Measurements from ENCODE around the gene SVIP. TPM values are rescaled to one million over a fixed set of nuclear protein-coding genes. Genes with fewer than 3 reads are reported as not detected.

The SVIP gene
- polyA plus RNA-seq, 1 of the 3 experiments (the other 2 are of a cell fraction), result 6.0 TPM

DNA sequence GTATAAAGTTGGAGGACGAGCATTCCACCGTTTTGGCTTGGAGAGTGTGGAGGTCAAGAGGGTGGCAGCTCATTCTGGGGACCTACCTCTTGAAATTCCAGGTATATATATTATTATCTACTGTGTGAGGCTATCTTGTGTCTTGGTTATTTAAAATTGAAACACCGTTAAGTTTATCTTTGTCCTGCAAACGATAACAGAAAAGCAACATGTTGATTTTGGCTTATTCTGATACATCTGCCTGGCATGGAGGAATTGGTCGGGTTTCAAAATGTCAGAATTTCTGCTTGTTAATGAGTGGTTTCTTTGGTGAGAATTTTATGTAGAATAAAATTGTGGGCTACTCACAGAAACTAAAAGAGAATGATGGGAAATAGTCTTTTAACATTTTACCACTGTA, 54.4 kb downstream of the SVIP start (continued):
- TF ChIP-seq, protein P1, sequence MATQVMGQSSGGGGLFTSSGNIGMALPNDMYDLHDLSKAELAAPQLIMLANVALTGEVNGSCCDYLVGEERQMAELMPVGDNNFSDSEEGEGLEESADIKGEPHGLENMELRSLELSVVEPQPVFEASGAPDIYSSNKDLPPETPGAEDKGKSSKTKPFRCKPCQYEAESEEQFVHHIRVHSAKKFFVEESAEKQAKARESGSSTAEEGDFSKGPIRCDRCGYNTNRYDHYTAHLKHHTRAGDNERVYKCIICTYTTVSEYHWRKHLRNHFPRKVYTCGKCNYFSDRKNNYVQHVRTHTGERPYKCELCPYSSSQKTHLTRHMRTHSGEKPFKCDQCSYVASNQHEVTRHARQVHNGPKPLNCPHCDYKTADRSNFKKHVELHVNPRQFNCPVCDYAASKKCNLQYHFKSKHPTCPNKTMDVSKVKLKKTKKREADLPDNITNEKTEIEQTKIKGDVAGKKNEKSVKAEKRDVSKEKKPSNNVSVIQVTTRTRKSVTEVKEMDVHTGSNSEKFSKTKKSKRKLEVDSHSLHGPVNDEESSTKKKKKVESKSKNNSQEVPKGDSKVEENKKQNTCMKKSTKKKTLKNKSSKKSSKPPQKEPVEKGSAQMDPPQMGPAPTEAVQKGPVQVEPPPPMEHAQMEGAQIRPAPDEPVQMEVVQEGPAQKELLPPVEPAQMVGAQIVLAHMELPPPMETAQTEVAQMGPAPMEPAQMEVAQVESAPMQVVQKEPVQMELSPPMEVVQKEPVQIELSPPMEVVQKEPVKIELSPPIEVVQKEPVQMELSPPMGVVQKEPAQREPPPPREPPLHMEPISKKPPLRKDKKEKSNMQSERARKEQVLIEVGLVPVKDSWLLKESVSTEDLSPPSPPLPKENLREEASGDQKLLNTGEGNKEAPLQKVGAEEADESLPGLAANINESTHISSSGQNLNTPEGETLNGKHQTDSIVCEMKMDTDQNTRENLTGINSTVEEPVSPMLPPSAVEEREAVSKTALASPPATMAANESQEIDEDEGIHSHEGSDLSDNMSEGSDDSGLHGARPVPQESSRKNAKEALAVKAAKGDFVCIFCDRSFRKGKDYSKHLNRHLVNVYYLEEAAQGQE (IDR thresholded peaks at IDR 0.05; ENCODE audit: low read depth, low read length), result no peak
- no peak for TF ChIP-seq EP300 (IDR thresholded peaks at IDR 0.05; ENCODE audit: borderline replicate concordance in 1 of 2, low read depth in 1 of 2, low read length in 1 of 2)
- TF ChIP-seq NRF1 (IDR thresholded peaks at IDR 0.05; ENCODE audit: low read depth, low read length), result no peak
- no peak for TF ChIP-seq TCF12 (IDR thresholded peaks at IDR 0.05)
- TF ChIP-seq RFX5 (IDR thresholded peaks at IDR 0.05; ENCODE audit: low read length), result no peak

DNA sequence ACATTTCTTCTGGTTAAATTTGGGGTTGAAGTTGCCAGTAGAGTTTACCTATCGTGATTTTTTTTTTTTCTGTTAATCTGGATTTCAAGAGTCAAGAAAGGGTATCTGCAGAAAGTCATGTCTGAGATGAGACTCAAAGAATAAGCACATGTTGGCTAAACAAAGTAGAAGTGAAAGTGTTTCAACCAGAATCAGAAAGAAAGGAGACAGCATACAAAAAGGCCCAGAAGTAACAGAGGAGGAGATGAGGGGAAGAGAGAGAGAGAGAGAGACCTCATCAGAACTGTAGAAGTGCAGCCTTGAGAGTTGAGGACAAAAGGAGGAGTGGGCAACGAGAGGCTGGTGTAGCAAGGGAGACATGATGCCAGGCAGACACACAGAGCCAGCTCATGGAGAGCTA, 54.9 kb downstream of the SVIP start:
- POLR2A ChIA-PET, result no interaction called here
- Histone ChIP-seq H3K9ac (no peak overlapping the region), H4K20me1 (ENCODE audit: insufficient read depth) (no peaks in the 10 kb centered on the region), H3K36me3 (replicated peaks in 1 of 2; ENCODE audit: control insufficient read depth in 1 of 2, insufficient read depth in 2 of 2, low read length in 1 of 2) (no peaks in the 10 kb centered on the region), H3K9me3 (no peaks in the 10 kb centered on the region), H3K4me3 (ENCODE audit: low read depth in 2 of 2, low read length in 1 of 2) (no peak overlapping the region), H3F3A (replicated peaks; ENCODE audit: insufficient read depth) (no peaks in the 10 kb centered on the region), H3K9me2 (no peaks in the 10 kb centered on the region), H2AFZ (ENCODE audit: low read depth) (no peak overlapping the region), H3K4me2 (no peak overlapping the region), H3K79me2 (ENCODE audit: insufficient read depth) (no peaks in the 10 kb centered on the region), H3K27ac (ENCODE audit: low read depth in 2 of 2, low read length in 1 of 2) (no peak overlapping the region), H3K27me3 (ENCODE audit: insufficient read depth) (no peaks in the 10 kb centered on the region; the same call in 1 of the 2 replicates), H3K4me1 (ENCODE audit: control insufficient read depth in 1 of 2, insufficient read depth in 2 of 2, low read depth in 1 of 2, low read length in 1 of 2) (no peaks in the 10 kb centered on the region)
- CTCF ChIA-PET, result interaction anchor here (0.8 kb wide), 1 partner anchor 19 kb away, joined by 3 read pairs; no protein-coding TSS in a partner anchor
- DNase-seq, result no peak
- 31% methylated on average over 2 of the region's 2 CpGs for WGBS (ENCODE audit: low lambda C conversion rate)
- TF ChIP-seq, protein P2, sequence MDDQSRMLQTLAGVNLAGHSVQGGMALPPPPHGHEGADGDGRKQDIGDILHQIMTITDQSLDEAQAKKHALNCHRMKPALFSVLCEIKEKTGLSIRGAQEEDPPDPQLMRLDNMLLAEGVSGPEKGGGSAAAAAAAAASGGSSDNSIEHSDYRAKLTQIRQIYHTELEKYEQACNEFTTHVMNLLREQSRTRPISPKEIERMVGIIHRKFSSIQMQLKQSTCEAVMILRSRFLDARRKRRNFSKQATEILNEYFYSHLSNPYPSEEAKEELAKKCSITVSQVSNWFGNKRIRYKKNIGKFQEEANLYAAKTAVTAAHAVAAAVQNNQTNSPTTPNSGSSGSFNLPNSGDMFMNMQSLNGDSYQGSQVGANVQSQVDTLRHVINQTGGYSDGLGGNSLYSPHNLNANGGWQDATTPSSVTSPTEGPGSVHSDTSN (IDR thresholded peaks at IDR 0.05), result no peak
- TF ChIP-seq FOXJ3 (CRISPR knock-in tag; IDR thresholded peaks at IDR 0.05), result no peak
- TF ChIP-seq, protein P3, sequence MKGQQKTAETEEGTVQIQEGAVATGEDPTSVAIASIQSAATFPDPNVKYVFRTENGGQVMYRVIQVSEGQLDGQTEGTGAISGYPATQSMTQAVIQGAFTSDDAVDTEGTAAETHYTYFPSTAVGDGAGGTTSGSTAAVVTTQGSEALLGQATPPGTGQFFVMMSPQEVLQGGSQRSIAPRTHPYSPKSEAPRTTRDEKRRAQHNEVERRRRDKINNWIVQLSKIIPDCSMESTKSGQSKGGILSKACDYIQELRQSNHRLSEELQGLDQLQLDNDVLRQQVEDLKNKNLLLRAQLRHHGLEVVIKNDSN (IDR thresholded peaks at IDR 0.05; ENCODE audit: borderline replicate concordance, low read depth), result no peak
- TF ChIP-seq YY1 (IDR thresholded peaks at IDR 0.05; ENCODE audit: low read depth), result no peak
- no peak for TF ChIP-seq NFIC (IDR thresholded peaks at IDR 0.05; ENCODE audit: borderline replicate concordance)
- TF ChIP-seq MEF2A (IDR thresholded peaks at IDR 0.05; ENCODE audit: borderline replicate concordance, low read depth), result no peak
- no peak for TF ChIP-seq SIN3A (IDR thresholded peaks at IDR 0.05; ENCODE audit: borderline replicate concordance, low read depth, low read length)
- TF ChIP-seq EZH2phosphoT487 (IDR thresholded peaks at IDR 0.05; ENCODE audit: borderline replicate concordance, low read depth), result no peak
- TF ChIP-seq, protein P4, sequence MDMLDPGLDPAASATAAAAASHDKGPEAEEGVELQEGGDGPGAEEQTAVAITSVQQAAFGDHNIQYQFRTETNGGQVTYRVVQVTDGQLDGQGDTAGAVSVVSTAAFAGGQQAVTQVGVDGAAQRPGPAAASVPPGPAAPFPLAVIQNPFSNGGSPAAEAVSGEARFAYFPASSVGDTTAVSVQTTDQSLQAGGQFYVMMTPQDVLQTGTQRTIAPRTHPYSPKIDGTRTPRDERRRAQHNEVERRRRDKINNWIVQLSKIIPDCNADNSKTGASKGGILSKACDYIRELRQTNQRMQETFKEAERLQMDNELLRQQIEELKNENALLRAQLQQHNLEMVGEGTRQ (IDR thresholded peaks at IDR 0.05; ENCODE audit: borderline replicate concordance, low read depth, low read length), result no peak
- no peak for TF ChIP-seq FOXM1 (IDR thresholded peaks at IDR 0.05; ENCODE audit: low read depth)
- TF ChIP-seq, protein P1 (IDR thresholded peaks at IDR 0.05; ENCODE audit: low read depth, low read length), result no peak
- no peak for TF ChIP-seq NRF1 (IDR thresholded peaks at IDR 0.05; ENCODE audit: low read depth, low read length)
- TF ChIP-seq GABPA (IDR thresholded peaks at IDR 0.05; ENCODE audit: low read depth), result no peak
- no peak for TF ChIP-seq TCF12 (IDR thresholded peaks at IDR 0.05)
- TF ChIP-seq ELF1 (IDR thresholded peaks at IDR 0.05), result no peak
- TF ChIP-seq FOSL2 (IDR thresholded peaks at IDR 0.05; ENCODE audit: borderline replicate concordance, low read depth), result no peak

All from SK-N-SH (cell line).